ENCODE results near the gene NFXL1.

Gene NFXL1

DNA sequence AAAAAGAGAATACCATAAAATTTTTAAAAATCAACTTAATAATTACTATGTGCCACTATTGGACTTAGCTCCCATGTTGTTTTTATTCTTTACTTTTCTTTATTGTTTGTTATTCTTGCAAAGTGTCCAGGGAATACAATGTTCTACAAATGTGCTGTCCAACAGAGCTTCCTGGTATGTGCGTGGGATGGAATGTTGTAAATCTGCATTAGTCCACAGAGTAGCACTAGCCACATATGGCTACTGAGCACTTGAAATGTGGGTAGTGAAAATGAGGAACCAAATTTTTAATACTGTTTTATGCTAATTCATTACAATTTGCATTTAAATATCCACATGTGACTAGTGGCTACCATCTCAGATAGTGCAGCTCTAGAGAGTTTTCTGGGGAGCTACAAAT is 62.2 kb downstream of the NFXL1 start:
- H3K36me3 ChIP-seq (ENCODE audit: control insufficient read depth, insufficient read depth, low read length, severe bottlenecking): peaks cover 32% of the 10 kb centered on the region
- DNase-seq (ENCODE audit: low read depth): peak; percentile 79
- no peaks in the 10 kb centered on the region for H3K27me3 ChIP-seq (replicated peaks; ENCODE audit: control insufficient read depth, insufficient read depth, low read length)
- peaks cover 51% of the 10 kb centered on the region for H3K4me1 ChIP-seq (ENCODE audit: control insufficient read depth, insufficient read depth, low read length)
- peak overlapping the region; percentile 58 for H3K9ac ChIP-seq (ENCODE audit: low read length)
- H3K4me3 ChIP-seq (ENCODE audit: low read length): peak overlapping the region; percentile 46
- H3K9me3 ChIP-seq (ENCODE audit: control insufficient read depth, low read length): peaks cover 6% of the 10 kb centered on the region

GRCh38 chr4:47849466-47849865 is 64.9 kb downstream of the NFXL1 start:
- H3K9me3 ChIP-seq (ENCODE audit: control insufficient read depth, low read length): peaks cover 6% of the 10 kb centered on the region
- H3K4me1 ChIP-seq (ENCODE audit: control insufficient read depth, insufficient read depth, low read length): peaks cover 40% of the 10 kb centered on the region
- H3K36me3 ChIP-seq (ENCODE audit: control insufficient read depth, insufficient read depth, low read length, severe bottlenecking): peaks cover 33% of the 10 kb centered on the region
- no peak for DNase-seq (ENCODE audit: low read depth)
- no peak overlapping the region for H3K4me3 ChIP-seq (ENCODE audit: low read length)
- no peaks in the 10 kb centered on the region for H3K27me3 ChIP-seq (replicated peaks; ENCODE audit: control insufficient read depth, insufficient read depth, low read length)
- H3K9ac ChIP-seq (ENCODE audit: low read length): no peak overlapping the region

- Histone ChIP-seq H3K27me3 (replicated peaks; ENCODE audit: control insufficient read depth, insufficient read depth, low read length) (no peaks in the 10 kb centered on the region), H3K36me3 (ENCODE audit: control insufficient read depth, insufficient read depth, low read length, severe bottlenecking) (peaks cover 33% of the 10 kb centered on the region), H3K4me3 (ENCODE audit: low read length) (no peak overlapping the region), H3K4me1 (ENCODE audit: control insufficient read depth, insufficient read depth, low read length) (peaks cover 26% of the 10 kb centered on the region), H3K9ac (ENCODE audit: low read length) (no peak overlapping the region), H3K9me3 (ENCODE audit: control insufficient read depth, low read length) (no peaks in the 10 kb centered on the region)
- no peak for DNase-seq (ENCODE audit: low read depth)
These were observed 66.3 kb downstream of the NFXL1 start for GRCh38 chr4:47848041-47848440.

- H3K36me3 ChIP-seq (ENCODE audit: control insufficient read depth, insufficient read depth, low read length, severe bottlenecking): peaks cover 19% of the 10 kb centered on the region
- no peak for DNase-seq (ENCODE audit: low read depth)
- no peaks in the 10 kb centered on the region for H3K9me3 ChIP-seq (ENCODE audit: control insufficient read depth, low read length)
- H3K4me1 ChIP-seq (ENCODE audit: control insufficient read depth, insufficient read depth, low read length): peaks cover 12% of the 10 kb centered on the region
- H3K4me3 ChIP-seq (ENCODE audit: low read length): no peak overlapping the region
- H3K9ac ChIP-seq (ENCODE audit: low read length): no peak overlapping the region
- H3K27me3 ChIP-seq (replicated peaks; ENCODE audit: control insufficient read depth, insufficient read depth, low read length): no peaks in the 10 kb centered on the region
These were observed 71.4 kb downstream of the NFXL1 start for GRCh38 chr4:47842985-47843384.

- peaks cover 31% of the 10 kb centered on the region for H3K4me1 ChIP-seq (ENCODE audit: control insufficient read depth, insufficient read depth, low read length)
- H3K4me3 ChIP-seq (ENCODE audit: low read length): no peak overlapping the region
- no peak overlapping the region for H3K9ac ChIP-seq (ENCODE audit: low read length)
- peaks cover 3% of the 10 kb centered on the region for H3K27me3 ChIP-seq (replicated peaks; ENCODE audit: control insufficient read depth, insufficient read depth, low read length)
- peaks cover 12% of the 10 kb centered on the region for H3K36me3 ChIP-seq (ENCODE audit: control insufficient read depth, insufficient read depth, low read length, severe bottlenecking)
- peak; percentile 40 for DNase-seq (ENCODE audit: low read depth)
- no peaks in the 10 kb centered on the region for H3K9me3 ChIP-seq (ENCODE audit: control insufficient read depth, low read length)
These were observed 74.1 kb downstream of the NFXL1 start for GRCh38 chr4:47840291-47840690.

DNA sequence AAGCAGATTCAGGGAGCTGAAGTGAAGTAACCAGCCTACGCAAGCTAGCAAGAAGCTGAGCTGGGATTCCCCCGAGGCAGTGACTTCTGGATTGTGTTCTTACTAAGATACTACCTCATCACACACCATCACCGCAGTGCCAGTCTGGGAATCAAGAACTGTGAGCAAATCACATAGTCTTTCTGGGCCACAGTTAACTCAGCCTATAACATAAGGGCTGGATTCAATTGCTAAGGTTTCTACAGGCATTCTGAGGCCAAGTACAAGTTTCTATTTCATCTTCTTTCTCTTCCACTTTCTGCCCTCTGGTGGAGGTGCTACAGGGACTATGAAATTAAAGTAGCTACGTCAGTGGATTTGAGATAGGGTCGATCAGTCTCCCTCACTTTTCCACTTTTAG is 75.1 kb downstream of the NFXL1 start:
- Histone ChIP-seq H3K9me3 (ENCODE audit: control insufficient read depth, low read length) (no peaks in the 10 kb centered on the region), H3K4me3 (ENCODE audit: low read length) (no peak overlapping the region), H3K9ac (ENCODE audit: low read length) (no peak overlapping the region), H3K36me3 (ENCODE audit: control insufficient read depth, insufficient read depth, low read length, severe bottlenecking) (peaks cover 9% of the 10 kb centered on the region), H3K27me3 (replicated peaks; ENCODE audit: control insufficient read depth, insufficient read depth, low read length) (peaks cover 13% of the 10 kb centered on the region), H3K4me1 (ENCODE audit: control insufficient read depth, insufficient read depth, low read length) (peaks cover 31% of the 10 kb centered on the region)
- DNase-seq (ENCODE audit: low read depth): peak; percentile 63

- Histone ChIP-seq H3K4me1 (ENCODE audit: control insufficient read depth, insufficient read depth, low read length) (peaks cover 31% of the 10 kb centered on the region), H3K9ac (ENCODE audit: low read length) (no peak overlapping the region), H3K4me3 (ENCODE audit: low read length) (no peak overlapping the region), H3K27me3 (replicated peaks; ENCODE audit: control insufficient read depth, insufficient read depth, low read length) (peaks cover 15% of the 10 kb centered on the region), H3K36me3 (ENCODE audit: control insufficient read depth, insufficient read depth, low read length, severe bottlenecking) (peaks cover 1% of the 10 kb centered on the region), H3K9me3 (ENCODE audit: control insufficient read depth, low read length) (peaks cover under 1% of the 10 kb centered on the region)
- DNase-seq (ENCODE audit: low read depth): no peak
These were observed 75.9 kb downstream of the NFXL1 start for GRCh38 chr4:47838445-47838844.

- Histone ChIP-seq H3K27me3 (replicated peaks; ENCODE audit: control insufficient read depth, insufficient read depth, low read length) (peaks cover 15% of the 10 kb centered on the region), H3K9me3 (ENCODE audit: control insufficient read depth, low read length) (peaks cover 6% of the 10 kb centered on the region), H3K36me3 (ENCODE audit: control insufficient read depth, insufficient read depth, low read length, severe bottlenecking) (no peaks in the 10 kb centered on the region), H3K4me3 (ENCODE audit: low read length) (peak within 1 kb of the TSS; percentile 82), H3K4me1 (ENCODE audit: control insufficient read depth, insufficient read depth, low read length) (peaks cover 31% of the 10 kb centered on the region), H3K9ac (ENCODE audit: low read length) (peak within 1 kb of the TSS; percentile 66)
- no peak for DNase-seq (ENCODE audit: low read depth)
These were observed 76.5 kb downstream of the NFXL1 start, which contains the start of gene CORIN for GRCh38 chr4:47837908-47838294. CORIN (minus strand) TSS chr4:47838067; CDS start chr4:47837949, 118 bp downstream.

DNA sequence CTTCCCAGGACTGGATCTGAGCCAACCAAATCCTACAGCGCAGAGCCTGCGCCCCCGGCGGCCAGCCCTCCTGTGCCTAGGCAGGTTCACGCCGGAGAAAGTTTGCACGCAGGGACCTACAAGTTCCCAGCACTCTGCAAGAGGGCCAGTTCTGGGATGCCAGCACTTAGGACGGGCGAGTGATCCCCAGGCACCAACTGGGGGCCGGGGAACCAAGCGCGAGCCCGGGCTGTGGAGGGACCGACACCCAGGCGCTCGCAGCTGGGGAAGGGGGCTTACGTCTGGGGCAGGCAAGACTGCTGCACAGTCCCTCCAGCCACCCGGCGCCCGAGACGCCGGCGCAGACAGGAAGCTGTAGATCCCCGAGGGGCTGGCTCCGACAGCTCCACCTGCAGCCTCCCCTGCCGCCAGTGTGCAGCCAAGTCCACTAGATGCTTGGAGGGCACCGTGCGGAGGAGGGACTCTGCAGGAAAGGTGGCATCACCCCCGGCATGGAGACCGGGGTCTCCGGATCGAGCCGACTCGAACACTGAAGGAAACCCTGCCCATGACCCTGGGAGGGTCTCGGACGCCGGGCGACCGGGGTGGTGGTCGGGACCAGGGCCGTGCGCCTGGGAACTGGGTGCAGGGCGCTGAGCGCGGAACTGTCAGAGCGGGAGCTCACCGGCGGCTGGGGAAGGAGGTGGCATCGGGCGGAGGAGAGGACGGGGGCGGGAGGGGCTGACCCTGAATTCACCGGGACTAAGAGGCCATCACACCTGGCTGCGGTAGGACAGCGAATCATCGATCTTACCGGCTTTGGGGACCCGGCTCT is 77.1 kb downstream of the NFXL1 start:
- H3K27me3 ChIP-seq (replicated peaks; ENCODE audit: control insufficient read depth, insufficient read depth, low read length): peaks cover 15% of the 10 kb centered on the region
- peak overlapping the region; percentile 82 for H3K4me3 ChIP-seq (ENCODE audit: low read length)
- H3K9ac ChIP-seq (ENCODE audit: low read length): peak overlapping the region; percentile 66
- H3K4me1 ChIP-seq (ENCODE audit: control insufficient read depth, insufficient read depth, low read length): peaks cover 31% of the 10 kb centered on the region
- peak; percentile 51 for DNase-seq (ENCODE audit: low read depth)
- no peaks in the 10 kb centered on the region for H3K36me3 ChIP-seq (ENCODE audit: control insufficient read depth, insufficient read depth, low read length, severe bottlenecking)
- peaks cover 10% of the 10 kb centered on the region for H3K9me3 ChIP-seq (ENCODE audit: control insufficient read depth, low read length)

GRCh38 chr4:47836641-47837093 is 77.7 kb downstream of the NFXL1 start:
- DNase-seq (ENCODE audit: low read depth): peak; percentile 90
- Histone ChIP-seq H3K27me3 (replicated peaks; ENCODE audit: control insufficient read depth, insufficient read depth, low read length) (peaks cover 15% of the 10 kb centered on the region), H3K36me3 (ENCODE audit: control insufficient read depth, insufficient read depth, low read length, severe bottlenecking) (no peaks in the 10 kb centered on the region), H3K4me3 (ENCODE audit: low read length) (peak overlapping the region; percentile 82), H3K9me3 (ENCODE audit: control insufficient read depth, low read length) (peaks cover 10% of the 10 kb centered on the region), H3K4me1 (ENCODE audit: control insufficient read depth, insufficient read depth, low read length) (peaks cover 31% of the 10 kb centered on the region), H3K9ac (ENCODE audit: low read length) (peak overlapping the region; percentile 66)

- Histone ChIP-seq H3K36me3 (ENCODE audit: control insufficient read depth, insufficient read depth, low read length, severe bottlenecking) (no peaks in the 10 kb centered on the region), H3K9me3 (ENCODE audit: control insufficient read depth, low read length) (peaks cover 10% of the 10 kb centered on the region), H3K27me3 (replicated peaks; ENCODE audit: control insufficient read depth, insufficient read depth, low read length) (peaks cover 15% of the 10 kb centered on the region), H3K4me3 (ENCODE audit: low read length) (peak overlapping the region; percentile 82), H3K9ac (ENCODE audit: low read length) (no peak overlapping the region), H3K4me1 (ENCODE audit: control insufficient read depth, insufficient read depth, low read length) (peaks cover 31% of the 10 kb centered on the region)
- no peak for DNase-seq (ENCODE audit: low read depth)
These were observed 78.9 kb downstream of the NFXL1 start for GRCh38 chr4:47835494-47835893.

Data from adipocyte (in vitro differentiated cells).